ENCODE results near the gene PHACTR2.
"Not testable (repeated sequence)": the region's sequence is repeated elsewhere in the genome, so short reads cannot be mapped to it uniquely, and the experiment has no call there.

- not testable (repeated sequence) for TF ChIP-seq CTCF, EP300, POLR2A (IDR thresholded peaks at IDR 0.05)
Observed at GRCh38 chr6:143651328-143651727, 26.4 kb upstream of the PHACTR2 start.

Data from ovary (tissue), 3 donors.